G401.6 (cell line): ENCODE results near the gene EFNA1.
A peak's percentile ranks its signal among the peaks of the same experiment; 100 is the strongest.
"Not testable (repeated sequence)": the region's sequence is repeated elsewhere in the genome, so short reads cannot be mapped to it uniquely, and the experiment has no call there.

Source experiments
- FAIRE-seq: peaks from 2 replicates; lab custom pipeline; 2012; peaks lifted over from hg19 to GRCh38; lab: Jason Lieb, UNC

EFNA1 gene

GRCh38 chr1:155158991-155159390 lies 31.3 kb downstream of the EFNA1 start:
- no peak for FAIRE-seq

DNA sequence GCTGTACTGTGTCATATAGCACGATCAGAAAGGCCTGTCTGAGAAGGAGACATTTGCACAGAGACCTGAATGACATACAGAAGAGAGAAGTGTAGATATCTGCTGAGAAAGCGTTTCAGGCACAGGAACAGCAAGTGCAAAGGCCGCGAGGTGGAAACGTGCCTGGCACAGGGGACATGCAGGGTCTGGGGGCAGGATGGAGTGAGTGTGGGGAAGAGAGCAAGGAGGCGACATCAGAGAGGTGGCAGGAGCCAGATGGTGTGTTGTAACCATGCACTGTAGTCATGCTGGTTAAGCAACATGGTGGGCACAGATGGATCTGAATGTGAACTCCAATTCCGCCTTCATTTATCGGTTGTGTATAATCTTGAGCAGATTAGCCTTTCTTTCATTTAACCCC lies 32.5 kb downstream of the EFNA1 start:
- no peak for FAIRE-seq

- FAIRE-seq: not testable (repeated sequence)
Observed at GRCh38 chr1:155162631-155163030, 35.0 kb downstream of the EFNA1 start.

DNA sequence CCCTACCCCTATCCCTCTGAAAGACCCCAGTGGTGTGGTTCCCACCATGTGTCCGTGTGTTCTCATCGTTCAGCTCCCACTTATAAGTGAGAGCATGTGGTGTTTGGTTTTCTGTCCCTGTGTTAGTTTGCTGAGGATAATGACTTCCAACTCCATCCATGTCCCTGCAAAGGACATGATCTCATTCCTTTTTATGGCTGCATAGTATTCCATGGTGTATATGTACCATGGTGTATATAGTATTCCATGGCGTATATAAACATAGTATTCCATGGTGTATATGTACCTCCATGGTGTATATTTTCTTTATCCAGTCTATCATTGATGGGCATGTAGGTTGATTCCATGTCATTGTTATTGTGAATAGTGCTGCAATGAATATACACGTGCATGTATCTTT lies 36.1 kb downstream of the EFNA1 start:
- not testable (repeated sequence) for FAIRE-seq

GRCh38 chr1:155164625-155165024 lies 36.9 kb downstream of the EFNA1 start:
- FAIRE-seq: not testable (repeated sequence)

DNA sequence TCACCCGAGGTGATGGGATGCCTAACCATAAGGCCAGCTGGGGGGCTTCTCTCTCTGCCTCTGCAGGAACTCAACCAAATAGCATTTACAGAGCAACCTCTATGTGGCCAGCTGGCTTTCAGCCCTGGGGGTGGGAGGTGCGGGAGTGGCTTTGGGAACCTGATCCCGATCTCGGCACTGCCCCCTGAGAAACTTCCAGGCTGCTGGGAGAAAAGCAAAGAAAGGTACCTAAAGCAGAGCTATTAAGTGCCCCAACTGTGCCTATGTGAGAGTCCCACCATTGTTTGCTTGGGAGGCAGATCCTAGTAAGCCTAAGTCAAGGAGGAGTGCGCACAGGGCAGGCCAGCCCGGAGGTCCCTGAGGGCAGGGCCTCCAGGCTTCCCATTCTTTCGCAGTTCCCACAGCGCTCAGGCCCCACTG lies 38.4 kb downstream of the EFNA1 start:
- no peak for FAIRE-seq

- no peak for FAIRE-seq
Observed at GRCh38 chr1:155166471-155167165, 38.9 kb downstream of the EFNA1 start.

GRCh38 chr1:155167166-155168104 lies 39.8 kb downstream of the EFNA1 start:
- FAIRE-seq: peak; percentile 85

DNA sequence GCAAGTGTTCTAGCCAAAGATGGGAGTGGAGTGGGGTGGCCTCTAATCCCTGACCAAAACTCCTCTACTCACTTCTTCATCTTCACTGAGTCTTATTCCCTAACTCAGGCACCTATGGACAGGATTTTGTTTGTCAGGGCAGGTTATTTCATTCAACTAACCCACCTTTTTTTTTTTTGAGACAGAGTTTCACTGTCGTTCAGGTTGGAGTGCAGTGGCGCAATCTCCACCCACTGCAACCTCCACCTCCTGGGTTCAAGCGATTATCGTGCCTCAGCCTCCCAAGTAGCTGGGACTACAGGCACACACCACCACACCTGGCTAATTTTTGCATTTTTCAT lies 40.4 kb downstream of the EFNA1 start:
- not testable (repeated sequence) for FAIRE-seq

DNA sequence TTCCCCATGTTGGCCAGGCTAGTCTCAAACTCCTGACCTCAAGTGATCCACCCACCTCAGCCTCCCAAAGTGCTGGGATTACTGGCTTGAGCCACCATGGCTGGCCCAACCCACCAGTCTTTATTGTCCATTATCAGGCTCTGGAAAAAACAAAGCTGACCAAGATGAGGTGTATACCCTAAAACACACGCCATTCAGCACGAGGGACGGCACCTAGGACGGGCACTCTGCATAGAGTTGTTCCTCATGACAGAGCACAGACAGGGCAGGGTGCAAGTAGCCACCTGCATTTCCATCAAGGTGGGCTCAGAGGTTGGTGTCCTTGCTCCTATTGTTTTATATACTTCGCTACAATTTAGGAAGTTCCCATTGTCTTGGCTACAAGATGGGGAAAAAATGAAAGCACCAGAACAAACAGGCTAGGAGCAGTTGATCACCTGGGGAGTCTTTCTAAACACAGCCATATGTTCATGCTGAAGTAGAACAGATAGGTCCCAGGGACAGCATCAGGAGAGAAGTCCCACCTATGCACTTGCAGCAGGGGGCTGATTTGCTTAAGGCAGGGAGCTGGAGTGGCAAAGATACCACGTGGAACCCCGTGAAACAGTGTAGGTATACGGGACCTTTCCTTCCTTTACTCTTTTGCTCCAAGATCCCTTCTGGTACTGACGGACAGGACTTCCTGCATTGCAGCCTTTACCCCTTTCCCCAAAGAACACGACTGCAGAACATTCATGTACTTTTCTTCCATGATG lies 41.0 kb downstream of the EFNA1 start:
- FAIRE-seq: no peak

- FAIRE-seq: no peak
Observed at GRCh38 chr1:155169541-155169940, 41.9 kb downstream of the EFNA1 start.

DNA sequence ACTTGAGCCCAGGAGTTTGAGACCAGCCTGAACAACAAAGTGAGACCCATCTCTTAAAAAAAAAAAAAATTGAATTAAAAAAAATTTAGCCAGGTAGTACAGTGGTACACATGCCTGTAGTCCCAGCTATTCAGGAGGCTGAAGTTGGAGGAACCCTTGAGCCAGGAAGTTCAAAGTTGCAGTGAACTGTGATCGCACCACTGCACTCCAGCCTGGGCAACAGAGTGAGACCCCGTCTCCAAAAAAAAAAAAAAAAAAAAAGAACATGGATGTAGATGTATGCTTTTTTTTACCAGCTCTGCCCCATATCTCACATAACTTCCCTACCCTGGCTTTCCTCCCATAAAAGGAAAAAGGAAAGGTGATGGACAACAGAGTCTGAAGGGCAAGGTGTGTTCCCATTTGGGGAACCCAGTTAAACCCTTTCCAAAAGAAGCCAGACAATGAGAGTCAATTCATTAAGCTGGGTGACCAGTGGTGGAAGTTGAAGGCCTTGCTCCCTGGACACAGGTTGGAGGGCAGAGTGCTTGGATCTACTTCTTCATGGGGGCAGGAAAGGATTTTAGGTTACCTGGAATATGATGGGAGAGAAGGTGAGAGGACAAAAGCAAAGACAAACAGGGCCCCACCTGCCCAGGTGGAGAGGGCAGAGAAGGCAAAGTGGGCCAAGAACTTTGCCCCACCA lies 42.6 kb downstream of the EFNA1 start:
- FAIRE-seq: no peak

DNA sequence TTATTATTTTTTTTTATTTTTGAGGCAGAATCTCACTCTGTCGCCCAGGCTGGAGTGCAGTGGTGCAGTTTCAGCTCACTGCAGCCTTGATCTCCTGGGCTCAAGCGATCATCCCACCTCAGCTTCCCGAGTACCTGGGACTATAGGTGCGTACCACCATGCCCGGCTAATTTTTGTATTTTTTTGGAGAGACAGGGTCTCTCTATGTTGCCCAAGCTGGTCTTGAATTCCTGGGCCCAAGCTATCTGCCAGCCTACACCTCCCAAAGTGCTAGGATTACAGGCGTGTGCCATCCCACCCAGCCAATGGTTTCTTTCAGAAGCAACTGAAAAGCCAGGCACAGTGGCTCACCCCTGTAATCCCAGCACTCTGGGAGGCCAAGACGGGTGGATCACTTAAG lies 43.1 kb downstream of the EFNA1 start:
- FAIRE-seq: no peak

- FAIRE-seq: no peak
Observed at GRCh38 chr1:155171836-155172731, 44.4 kb downstream of the EFNA1 start.

DNA sequence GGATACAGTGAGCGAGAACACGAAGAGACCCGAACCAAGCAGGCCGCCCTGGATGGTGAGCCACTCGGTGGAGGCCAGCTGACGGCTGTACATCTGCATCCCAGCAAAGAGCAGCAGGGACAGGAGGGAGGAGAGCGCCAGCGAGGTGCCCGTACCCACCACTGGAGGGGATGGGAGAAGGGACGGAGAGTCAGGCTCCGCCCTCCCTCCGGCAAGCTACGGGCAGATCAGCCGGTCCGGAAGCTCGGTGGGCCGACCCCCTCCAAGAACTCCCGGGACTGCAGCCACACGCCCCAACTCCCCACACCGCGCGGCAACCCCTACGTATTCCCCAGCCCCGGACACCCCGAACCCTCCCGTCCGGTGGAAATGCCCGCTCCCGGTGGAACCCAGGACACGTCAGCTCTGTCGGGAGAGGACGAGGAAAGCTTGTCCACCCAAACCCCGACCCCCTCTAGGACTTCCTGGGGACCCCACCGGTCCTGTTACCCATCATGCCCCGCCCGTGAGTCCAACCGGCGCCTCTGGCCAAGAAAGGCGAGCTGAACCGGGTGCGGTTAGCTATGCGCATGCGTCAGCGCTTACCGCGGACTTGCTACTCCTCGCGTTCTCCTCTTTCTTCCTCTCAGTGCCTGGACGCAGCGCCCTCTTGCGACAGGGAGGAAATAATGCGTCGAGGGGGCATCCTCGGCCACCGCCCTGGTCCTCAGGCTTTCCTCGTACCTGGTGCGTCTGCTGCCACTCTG lies 45.2 kb downstream of the EFNA1 start, which contains the start of gene KRTCAP2:
Gene KRTCAP2 (minus strand): TSS at position 573 of the 746 bp plus-strand sequence. CDS start 80 bp downstream, at position 493.
- peak; percentile 90 for FAIRE-seq

DNA sequence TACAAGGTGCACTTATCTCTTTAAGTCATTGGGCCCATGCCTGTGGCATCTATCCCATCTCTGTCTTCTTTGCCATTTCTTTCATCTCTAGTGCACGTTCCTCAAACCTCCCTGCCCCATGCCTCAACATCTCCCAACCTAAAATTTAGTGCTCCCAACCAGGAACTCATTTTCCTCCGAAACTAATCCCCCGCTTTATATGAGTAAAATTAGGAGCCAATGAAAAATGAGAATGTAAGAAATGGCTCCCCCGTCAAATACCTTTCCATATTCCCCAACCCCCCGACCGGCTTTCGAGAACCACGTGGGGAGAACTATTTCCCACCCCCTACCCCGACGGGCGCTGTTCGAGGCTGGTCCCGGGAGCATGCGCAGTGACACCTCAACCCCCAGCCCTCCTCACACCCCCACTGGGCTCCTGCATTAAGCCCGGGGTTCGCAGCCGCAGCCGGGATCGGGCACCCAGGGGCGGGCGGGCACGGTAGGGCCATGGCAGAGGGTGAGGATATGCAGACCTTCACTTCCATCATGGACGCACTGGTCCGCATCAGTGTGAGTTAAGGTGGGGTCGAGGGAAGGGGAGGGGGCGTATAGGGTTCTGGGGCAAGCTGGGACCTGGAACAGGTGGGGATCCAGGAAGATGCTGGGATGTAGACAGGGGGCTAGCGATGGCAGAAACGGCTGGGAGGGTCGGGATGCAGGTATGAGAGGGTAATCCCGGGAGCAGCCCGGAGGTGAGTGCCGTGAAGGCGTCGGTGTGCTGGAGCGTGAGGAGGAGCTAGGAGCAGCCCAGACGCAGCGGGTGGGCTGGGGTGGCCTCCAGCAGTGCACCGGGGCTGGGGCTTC lies 46.0 kb downstream of the EFNA1 start, which contains the start of gene TRIM46:
Gene TRIM46 (plus strand): TSS at position 372 of the 846 bp plus-strand sequence. CDS start 118 bp downstream, at position 490.
- FAIRE-seq: peak; percentile 73

DNA sequence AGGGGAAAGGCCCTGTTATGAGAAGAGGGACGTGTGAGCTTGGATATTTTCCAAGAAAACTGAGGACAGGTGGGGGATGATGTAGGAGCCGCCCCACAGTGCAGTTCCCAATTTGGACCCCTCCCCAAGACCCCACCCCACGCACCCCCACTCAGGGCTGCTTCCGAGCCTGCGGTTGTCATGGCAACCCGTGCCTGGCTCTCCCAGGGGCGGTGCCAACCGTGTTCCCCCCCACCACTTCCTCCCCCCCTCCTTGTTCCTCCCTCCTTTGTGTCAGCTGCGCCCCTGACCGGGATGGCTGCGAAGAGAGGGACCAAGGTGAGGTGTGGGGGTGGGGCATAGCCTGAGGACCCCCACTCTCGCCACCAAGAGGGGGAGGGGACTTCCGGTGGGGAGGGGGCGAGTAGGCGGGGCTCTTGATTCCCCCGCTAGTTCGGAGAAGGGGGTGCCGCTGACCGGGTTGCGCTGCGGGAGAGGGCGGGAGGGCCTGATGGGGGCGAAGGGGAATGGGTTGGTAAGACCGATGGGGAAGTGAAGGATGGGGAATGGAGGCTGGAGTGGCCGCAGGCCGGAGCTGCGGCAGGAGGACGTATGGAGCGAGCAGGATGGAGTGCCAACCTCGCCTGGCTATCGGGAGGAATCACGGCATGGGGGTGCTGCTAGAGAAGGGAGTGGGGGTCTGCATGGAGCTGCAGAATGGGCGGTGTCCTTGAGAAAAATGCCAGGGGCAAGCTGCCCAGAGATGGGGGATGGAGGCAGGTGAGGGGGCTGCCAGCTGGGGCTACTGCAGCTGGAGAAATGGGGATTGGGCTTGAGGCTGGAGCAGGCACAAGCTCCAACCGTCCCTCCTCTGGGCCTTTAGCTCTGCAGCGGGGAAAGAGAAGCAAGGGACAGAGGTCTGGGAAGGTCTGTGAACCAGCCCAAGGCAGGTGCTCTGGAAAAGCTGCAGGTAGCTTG lies 46.9 kb downstream of the EFNA1 start:
- FAIRE-seq: no peak
